Stimulated activated CD8-positive, alpha-beta memory T cell treated with anti-CD3 and anti-CD28 coated beads, Interleukin-2, amount 100 ng/mL, for 48 hours (primary cell): Measurements from ENCODE around the gene TRIO.

Experiments
- DNase-seq, 2 donors: peaks; one replicate each; pipeline ENCODE4 v3.0.0-alpha.2; 2020; ENCODE audit warnings: low read depth in 2 of 2

TRIO gene

DNA sequence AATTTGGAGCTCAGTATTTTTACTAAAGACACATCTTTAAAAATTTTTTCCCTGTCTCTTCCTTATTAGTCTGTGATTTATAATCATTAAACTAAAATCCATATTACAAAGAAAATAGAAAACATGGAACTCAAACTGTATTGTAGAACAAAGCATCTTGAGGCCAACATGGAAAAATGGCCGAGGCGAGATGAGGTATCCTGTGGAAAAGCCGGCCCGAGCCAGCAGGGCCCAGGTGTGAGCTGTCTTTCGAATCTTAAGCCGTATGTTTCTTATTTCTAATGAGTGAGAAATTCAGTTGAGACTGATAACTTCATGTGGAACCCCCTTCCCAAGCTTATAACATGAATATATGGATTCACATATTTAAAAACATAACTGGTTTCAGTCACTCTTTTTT, 268.1 kb downstream of the TRIO start:
- no peak for DNase-seq

DNA sequence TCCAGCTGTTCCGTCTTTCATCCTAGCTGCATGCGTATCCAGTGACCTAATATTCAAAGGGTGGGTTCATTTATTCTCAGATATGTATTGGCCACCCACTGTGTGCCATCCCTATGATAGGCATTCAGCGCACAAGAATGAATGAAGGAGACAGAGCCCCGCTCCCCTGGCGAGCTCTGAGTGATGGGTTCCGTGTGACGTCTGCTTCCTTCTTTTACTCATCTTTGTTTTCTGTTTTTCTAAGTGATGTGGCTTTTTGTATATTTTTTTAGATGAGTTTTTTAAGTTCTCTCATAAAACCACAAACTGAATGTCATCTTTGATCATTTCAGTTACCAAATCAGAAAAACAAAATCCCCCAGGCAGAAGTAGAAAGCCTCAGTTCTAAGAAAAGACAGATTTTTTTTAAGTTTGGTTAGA, 270.2 kb downstream of the TRIO start:
- DNase-seq: no peak

DNA sequence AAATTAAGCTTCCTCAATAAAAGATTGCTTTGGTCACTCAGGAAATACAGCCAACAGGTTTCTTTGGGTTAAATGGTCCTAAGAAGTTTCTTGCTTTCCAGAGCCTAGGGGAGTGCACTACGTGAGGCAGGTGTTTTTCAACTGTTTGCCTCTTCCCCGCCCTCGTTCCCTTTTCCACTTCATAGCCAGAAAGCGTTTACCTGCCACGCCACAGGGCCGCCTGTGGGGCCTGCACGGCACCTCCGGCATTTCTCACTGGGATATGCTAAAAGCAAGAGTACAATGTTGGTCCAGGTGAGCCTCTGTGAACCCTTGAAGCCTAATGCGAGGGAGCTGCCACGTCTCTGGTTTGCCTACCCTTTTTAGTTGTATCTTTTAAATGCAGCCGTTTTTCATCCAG, 270.9 kb downstream of the TRIO start:
- no peak for DNase-seq

DNA sequence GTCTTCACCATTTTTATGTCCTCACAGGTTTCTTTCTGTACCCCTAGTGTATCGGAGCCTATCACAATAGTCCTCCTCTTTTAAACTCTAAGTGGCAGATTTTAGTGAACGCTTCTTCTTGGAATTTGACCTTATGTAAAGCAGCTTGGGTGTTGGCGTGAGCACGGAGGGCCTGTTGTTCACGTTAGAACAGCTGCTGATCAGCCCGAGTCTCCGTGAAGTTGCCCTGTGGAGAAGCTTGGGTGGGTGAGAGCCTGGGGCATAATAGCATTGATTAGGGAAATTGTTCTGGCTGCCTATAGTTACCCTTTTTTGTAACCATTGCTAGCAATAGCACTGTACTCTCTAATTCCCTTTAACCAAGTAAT, 271.5 kb downstream of the TRIO start:
- no peak for DNase-seq

DNA sequence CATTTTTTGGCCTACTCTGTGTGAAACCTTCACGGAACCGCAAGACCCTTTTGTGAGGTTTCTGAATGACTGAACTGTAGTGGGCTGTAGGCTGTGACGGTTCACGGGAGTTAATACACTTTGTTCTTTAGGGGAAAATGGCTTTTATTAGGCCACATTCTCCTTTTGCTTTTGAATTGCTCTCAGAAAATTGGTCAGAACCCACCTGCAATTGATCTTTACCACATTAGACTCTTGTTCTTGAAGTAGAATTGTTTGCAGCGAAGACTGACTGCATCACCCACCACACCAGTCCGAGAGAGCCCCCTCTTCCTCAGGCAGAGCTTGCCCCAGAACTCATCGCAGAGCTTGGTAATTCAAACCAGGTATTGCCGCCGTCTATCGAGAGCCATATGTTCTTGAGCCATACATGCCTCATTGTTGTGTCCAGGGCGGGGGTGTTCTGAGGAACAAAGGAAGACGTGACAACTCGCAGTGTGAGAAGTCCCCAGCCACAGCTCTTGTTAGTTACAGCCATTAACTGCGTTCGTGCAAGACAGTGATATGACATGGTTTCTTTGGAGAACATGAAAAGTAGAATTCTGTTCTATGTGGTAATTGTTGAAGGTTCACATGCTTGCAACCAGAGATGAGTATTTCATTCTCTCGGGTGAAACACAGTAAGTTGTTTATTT, 272.0 kb downstream of the TRIO start:
- DNase-seq: no peak

DNA sequence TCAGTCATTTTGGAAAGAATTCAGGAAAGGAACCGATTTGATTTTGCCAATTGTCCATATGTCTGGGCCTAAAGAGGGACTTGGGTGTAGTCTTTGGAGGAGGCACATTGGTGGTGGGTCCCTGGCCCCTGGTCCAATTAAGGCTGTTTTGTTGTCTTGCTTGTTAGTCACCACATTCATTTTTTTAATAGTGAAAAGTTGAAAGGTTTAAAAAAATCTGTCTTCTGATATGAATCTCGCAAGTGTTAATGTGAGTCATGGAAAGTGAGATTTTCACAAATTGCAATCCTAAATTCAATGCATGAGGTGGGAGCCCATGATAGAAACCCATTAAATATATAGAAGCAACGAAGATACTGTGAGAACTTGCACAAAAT, 272.5 kb downstream of the TRIO start:
- no peak for DNase-seq

DNA sequence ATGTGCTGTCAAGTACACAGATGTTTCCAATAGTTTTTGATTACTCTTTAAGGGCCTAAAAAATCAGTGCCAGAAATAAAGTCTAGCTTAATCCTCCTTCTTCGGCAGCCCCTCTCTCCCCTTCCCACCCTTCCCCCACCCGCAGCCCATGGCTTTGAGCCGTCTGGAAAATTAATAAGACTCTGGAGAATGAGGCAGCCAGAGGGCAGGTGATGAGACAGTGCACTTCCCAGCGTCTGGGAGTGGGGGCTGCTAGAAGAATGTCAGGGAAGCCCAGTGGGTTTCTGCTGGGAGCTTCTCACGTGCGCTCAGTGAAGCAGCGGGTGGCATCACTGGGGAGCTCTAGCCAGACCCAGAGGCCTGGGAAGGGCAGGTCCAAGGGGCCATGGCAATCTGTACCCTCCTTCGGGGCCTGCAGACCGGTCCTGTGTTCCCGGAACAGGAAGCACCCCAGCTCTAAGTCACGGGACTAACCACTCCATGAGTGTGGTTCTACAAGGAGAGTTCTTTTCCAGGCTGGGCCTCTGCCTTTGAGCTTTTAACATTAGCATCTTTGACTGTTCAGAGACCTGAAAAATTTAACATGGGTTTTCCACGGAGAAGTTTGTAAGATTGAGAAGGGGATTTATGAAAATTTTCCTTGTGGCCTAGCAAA, 273.6 kb downstream of the TRIO start:
- DNase-seq: no peak

DNA sequence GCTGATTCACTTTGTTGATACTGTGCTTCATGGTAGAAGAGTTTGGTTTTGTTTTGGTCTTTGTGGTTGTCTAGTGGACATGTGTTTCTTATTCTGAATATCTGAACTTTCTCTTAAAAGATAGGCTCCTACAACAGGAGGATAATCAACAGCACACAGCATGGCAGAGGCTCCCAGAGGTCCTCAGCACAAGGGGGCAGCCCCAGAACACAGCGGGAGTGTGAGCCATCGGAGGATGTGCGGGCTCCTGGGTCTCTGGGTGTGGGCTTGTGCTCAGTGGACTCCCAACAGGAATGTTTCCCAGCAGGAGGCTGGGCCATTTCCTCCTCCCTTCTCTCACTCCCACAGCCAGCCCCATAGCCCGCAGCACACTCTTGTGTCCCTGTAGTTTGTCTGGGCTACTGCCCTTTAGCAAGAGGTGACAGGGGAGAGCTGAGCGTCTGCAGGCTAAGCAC, 274.2 kb downstream of the TRIO start:
- no peak for DNase-seq

DNA sequence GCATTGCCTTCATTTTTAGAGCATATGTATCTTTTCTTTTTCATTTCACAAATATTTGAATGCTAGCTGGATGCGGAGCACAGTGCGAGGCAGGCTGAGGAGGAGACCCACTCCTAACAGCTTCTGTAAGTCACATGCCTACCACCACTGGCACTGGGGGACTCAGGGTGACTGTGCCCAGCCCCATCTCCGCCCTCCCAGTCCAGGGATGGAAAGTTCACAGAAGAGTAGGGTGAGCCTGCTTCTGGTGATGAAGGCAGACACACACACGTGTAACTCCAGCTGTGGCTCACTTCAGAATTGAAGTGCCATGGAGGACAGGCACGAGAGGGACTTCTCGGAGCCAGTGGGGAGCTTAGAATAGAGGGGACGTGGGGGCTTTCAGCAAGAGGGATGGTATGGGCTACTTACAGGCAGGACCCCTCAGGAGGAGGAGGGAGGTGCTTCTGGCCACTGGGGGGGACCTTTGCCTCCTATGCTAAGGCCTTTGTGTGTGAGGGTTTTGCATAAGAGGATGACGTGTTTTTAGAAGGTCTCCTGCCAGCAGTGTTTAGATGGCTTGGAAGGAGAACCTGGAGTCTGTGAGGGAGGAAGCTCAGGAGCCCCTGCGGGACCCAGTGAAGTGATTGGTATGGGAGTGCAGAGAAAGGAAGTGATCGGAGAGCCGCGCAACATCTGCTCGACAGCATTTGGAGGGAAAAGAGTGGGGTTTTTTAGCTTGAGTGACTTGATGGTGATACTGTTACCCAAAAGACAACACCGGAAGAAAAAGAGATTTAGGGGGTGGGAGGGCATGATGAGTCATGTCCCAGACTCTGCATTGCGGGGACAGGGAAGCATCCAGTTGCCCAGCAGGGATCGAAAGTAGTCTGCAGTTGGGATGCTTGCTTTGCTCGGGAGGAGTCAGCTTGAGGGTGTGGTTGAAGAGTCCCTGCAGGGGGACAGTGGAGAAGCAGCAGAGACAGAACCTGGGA, 274.9 kb downstream of the TRIO start:
- DNase-seq: no peak

DNA sequence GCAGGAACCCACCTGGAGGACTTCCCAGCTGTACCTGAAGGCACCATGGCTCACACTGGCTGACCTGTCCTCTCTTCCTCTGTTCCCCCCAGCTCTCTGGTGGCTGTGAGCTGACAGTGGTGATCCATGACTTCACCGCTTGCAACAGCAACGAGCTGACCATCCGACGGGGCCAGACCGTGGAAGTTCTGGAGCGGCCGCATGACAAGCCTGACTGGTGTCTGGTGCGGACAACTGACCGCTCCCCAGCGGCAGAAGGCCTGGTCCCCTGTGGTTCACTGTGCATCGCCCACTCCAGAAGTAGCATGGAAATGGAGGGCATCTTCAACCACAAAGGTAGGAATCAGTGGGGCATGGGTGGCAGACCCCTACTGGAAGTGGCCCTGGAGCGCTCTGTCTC, 276.5 kb downstream of the TRIO start:
- DNase-seq: no peak

DNA sequence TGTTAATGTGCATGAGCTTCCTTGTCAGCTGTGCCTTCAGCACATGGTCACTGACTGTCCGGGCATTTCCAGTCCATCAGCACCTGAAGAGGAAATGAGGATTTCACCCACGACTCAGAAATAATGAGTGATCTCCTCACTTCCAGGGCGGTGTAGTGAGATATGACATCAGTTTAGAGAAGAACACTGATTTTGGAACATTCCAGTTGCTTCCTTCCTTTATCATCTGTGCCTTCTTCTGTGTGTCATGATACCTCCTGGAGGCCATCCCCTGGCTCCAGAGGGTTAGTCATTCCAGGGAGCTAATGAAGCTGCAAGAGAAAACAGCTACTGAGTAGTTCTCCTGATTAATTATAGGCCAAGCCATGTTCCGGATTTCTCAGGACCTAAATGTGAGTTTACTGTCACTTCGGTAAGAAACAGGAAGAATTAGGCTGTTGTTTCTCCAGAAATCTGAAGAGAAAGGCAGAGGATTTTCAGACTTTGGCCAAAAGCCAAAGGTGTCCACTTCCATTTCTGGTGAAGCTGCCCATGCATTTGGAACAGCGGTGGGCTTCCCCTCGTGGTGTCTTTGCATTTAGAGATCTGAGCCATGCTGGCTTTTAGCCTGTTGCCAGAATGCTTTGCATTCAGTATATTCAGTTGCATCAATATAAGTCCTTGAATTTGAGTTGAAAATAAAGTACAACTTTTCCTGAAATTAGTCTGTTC, 277.1 kb downstream of the TRIO start:
- no peak for DNase-seq

DNA sequence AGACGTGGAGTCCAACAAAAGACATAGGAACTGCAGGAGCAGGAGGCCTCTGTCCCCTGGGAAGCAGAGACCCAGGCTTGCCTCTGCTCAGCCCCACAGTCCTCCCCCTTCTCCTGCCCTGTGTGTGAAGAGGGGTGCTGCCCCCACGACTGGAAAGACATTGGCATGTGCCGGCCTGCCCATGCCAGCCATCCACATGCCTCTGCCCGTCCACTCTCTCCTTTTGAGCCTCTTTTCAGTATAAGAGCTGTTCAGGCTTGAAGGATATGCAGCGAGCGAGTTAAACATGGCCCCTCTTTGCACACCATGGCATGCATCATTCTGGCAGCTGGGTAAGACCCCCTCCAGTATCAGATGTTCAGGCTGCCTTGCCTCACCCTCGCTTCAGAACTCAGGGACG, 278.7 kb downstream of the TRIO start:
- DNase-seq: no peak

DNA sequence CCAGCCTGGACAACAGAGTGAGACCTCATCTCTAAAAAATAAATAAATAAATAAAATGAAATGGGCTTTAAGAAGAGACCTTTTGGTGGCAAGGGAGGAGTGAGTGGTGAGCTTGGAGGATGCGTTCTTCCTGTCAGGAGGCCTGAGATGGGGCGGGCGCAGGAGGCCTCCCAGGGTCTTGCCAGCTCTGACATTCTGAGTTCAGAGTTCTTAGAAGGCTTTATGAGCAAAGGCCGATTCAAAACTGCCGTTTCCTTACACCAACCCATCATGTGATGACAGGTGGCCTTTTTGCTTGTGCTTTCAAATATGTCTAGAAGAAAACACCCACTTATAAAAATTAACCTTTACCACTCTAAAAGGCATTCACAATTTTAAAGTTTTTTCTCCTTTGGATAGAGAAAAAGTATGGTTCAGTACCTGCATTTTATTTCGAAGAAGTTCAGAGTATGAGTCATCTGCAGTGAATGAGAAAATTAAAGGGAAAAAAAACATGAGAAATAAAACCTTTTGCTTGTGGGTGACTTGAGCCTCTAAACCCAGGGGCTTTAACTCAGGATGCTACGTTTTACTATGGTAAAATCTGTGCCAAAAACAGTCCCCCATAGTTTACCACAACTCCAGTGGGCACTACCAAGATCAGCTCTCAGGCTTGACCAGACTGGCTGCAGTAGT, 281.0 kb downstream of the TRIO start:
- peak in 1 of 2 donors; percentile 35 for DNase-seq

DNA sequence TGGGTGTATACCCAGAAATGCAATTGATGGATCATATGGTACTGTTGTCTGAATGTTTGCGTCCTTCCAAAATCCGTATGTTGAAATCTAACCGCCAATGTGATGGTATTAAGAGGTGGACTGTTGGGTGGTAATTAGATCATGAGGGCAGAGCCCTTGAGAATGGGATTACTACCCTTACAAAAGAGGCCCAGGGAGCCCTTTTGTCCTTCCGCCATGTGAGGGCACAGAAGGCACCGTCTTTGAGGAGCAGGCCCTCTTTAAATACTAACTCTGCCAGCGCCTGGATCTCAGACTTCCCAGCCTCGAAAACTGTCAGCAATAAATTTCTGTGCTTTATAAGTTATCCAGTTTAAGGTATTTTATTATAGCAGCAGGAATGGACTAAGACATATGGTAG, 282.4 kb downstream of the TRIO start:
- no peak for DNase-seq

DNA sequence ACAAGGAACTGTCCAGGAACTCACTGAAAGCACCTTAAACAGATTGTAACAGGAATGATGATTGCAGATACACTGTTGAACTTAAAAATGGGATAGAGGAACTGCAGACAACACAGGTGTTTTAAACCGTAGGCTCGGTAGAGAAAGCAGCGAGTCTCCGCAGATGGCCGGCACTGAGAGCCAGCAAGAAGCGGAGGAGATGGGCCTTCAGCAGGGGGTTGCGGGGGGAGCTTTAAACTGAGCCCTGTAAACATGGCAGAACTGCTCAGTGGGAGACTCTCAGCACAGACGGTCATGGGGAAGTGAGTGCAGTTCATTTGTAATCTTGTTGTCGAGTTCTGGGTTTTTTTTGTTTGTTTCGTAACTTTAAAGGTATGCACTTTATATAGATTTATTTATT, 283.4 kb downstream of the TRIO start:
- no peak for DNase-seq

DNA sequence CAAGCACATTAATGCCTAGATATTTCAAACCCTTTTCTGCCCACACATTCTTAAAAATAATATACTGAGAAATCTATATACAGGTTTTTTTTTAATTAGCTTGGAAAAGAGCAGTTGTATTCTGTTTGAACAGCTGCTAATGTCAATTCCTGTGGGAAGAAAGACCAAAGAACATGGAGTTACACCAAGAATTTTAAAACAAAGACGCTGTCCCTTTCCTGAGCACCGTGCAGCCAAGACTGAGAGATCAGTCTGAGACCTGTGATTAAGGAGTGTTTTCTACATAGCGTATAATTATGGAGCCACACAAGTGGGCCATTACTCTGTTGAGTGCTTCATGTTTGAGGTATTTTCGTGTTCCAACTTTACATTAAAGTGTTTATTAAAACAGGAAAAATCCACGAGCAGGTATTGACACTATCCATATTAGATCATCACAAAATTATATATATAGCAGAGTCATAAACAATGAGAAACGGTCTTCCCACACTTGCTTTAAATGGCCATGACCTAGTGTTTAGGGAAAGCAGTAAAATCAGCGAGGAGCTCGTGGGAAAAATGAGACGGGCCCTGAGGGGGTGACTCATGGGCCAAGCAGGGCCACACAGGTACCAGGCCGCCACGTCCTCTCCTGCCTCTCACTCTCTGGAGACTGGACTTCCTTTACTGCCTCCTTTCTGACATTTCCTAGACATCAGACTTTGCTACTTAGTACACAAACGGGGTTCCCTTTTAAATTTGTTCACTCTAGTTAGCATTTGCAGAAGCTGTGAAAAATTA, 285.4 kb downstream of the TRIO start:
- DNase-seq: no peak

DNA sequence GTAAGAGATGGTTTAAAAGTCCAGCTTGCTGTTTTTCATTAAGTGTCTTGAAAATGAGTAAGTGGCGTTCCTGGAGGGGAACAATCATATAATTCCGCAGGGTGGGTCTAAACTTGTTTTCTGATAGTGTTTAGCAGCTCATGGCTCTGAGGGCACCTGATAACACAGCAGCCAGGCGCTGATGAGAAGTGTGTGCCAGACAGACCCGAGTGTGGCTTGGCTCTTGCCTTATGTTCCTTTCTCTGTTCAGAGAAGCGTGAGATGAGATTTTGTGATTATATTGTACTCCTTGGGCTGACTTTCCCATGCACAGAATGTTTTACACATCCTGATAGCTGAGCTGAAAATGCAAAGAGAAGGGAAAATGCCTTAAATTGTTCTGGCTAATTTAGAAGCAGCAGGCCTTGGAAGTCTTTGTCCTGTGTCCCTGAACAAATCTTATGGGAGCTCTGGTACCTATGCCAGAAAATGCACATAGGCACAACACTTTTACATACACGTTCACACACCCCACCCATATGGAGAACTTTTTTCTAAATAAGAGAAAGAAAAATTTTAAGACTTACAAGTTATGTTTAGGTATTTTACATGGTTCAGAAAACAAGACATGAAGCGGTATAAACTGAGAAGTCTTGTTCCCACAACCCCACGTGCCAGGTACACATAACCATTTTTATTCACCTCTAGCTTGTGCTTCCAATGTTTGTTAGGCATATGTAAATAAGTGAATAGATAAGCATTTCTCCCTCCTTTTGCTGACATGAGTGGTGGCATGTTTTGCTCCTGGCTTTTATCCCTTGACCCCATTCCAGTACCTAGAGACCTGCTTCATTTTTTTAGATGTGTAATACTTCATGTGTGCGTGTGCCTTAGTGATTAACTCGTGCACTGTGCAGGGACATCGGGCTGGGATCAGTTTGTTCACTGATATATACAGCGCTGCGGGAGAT, 286.2 kb downstream of the TRIO start:
- DNase-seq: no peak

DNA sequence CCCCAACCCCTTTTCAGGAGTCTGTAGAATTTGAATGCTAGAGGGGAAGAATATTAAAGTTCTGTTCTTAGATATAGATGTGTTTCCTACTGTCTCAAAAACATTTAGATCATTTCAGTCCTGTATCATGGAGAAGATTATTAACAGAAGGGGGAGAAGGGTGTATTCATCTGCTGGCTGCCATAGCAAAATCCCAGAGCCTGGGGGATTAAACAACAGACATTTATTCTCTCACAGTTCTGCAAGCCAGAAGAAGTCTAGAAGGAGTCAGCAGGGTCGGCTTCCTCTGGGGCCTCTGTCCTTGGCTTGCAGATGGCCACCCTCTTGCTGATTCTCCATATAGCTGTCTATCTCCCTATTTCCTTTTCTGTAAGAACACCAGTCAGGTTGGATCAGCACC, 288.4 kb downstream of the TRIO start:
- no peak for DNase-seq

DNA sequence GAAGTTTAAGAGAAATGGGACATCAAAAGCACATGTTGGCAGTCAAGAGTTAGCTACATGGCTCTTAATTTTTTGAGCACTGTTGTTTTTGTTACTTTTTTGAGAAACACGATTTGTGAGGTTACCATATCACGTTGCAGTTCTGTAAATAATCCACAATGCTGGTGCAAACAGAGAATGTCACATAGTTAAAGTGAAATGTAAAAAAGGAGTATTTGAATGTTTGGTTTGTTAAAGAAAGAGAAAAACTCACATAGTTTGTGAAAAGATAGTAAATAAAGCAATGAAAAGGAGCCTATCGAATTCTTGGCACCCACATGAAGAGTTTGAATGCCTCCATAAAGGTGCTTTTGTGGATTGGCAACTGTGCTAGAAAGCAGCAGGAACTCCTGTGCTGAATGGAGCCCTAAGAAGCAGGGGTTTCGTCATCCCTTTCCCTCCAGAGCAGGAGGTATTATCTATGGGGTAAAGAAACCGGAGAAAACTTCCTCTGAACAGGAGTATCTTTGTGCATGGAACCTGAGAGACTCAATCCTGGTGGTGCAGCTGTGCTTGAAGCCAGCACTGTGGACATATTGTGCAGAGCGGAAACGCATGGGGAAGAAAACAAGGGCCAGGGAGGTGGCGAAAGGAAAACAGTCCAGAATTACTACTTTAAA, 289.9 kb downstream of the TRIO start:
- no peak for DNase-seq
